HG03354 (cell line): ENCODE measurements around the gene WIPF2.

Source experiments
- ATAC-seq: cut with Tn5 transposase; IDR thresholded peaks from one replicate; pipeline ENCODE4 v1.9.1; 2021; ENCODE audit warnings: mild to moderate bottlenecking; ENCODE audit not compliant: unreplicated experiment, poor library complexity, severe bottlenecking

Gene WIPF2

DNA sequence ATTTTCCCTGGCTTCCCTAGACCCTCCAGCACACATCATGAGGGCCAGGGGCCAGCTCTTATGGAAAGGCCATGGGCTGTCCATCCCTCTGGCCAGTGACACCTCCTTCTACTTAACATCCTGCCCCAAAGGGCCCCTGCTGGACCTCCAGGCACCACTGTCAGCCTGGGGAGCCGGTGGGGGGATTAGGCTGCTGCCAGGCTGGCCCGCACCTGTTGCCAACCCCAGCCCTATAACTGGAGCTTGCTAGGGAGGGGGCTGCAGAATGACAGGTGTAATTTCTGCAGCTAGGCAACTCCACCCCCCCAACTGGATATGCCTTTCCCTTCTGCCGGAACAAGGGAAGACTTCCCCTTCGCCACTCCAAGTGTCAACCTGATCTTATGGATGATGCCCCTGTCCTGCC lies 102.4 kb downstream of the WIPF2 start:
- ATAC-seq = no peak

DNA sequence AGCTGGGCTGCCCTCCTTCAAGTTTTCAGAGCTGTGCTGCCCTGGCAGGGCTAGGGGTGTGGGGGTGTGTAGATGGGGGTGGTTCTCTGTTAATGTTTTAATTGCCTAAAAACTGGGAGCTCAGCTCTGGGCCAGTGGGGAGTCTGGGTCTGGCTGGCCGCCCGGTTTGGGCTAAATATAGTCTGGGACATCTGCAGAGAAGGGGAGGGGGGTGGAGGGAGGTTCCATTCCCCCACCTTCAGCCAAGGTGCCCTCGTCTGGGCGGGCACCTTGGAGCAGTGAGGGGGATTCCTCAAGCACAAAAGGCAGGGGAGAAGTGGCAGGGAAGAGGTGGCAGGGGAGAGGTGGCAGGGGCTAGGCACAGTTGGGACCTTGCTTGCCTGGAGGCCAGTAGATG lies 102.9 kb downstream of the WIPF2 start:
- no peak for ATAC-seq

DNA sequence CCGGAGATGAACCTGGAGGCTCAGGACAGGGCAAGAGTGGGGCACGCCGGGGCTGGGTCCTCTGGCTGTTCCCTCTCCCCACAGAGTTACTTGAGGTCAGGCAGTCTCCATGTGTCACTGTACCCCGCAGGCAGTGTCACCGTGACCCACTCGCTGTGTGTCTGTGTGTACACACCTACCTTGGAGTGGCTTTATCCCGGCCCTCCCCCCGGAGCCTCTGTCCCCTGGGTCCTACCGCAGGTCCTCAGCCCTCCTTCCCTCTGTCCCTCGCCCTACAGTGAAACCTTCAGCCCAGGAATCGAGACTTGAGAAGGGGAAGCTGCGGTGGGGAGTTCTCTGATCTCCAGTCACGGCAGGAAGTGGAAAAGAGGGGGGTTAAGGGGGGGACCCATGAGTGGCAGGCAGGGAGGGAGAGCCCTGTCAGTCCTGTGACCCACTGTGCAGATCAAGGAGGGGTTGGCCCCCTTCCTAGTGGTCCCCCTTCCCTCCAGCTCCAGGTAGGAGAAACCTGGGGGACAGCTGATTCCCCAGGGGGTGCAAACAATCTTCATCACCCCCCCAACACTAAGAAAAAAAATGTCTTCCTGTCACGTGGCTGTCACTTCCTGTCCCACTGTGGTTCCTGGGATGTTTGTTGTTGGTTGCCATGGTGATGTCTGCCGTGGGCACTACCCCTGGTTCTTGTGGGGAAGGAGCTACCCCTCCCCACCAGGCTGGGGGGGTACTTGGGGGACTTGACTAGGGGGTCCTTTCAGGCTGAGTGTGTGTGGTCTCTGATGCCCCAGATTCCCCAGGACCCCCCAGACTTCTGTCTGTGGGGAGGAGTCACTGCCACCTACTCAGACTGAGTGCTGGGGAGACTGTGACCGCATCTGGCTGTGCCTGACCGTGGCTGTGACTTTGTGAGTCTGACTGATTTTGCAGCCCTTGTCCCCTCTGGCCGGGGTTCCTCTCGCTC lies 103.5 kb downstream of the WIPF2 start:
- ATAC-seq = peak; percentile 37

- ATAC-seq = no peak
Observed at GRCh38 chr17:40323391-40324381, 104.6 kb downstream of the WIPF2 start.

DNA sequence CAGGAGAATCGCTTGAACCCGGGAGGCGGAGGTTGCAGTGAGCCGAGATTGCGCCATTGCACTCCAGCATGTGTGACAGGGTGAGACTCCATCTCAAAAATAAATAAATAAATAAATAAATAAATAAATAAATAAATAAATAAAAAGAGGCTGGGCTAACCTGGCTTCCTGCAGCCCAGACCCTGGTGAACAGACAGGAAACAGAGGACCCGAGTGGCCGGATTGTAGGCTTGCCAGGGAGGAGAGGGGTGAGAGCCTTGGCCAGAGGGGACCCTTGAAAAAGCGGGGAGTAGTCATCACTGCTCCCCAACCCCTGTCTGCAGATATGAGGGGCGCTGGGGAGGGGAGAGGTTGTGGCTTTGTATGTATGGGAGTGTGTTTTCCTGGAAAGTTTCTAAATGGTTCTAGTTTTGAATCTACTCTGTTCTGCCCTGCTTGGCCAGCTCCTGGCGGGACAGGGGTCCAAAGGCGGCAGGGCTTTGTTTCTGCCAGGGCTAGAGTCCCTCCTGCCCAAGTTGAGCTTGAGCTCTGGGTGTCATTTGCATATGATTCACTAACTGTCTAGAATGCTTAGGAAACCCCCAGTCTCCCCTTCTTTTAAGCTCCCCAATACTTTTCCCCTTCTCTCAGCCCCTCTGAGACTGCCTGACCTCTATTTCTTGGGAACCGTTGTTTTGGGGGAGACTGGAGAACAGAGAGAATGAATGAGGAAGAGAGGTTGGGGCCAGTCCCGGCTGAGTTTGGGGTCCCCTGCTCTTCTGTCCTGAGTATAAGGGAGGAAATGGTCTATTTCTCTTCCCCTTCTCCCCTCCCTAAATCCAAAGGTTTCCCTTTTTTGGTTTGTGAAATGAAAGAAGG lies 106.3 kb downstream of the WIPF2 start:
- ATAC-seq = no peak

- no peak for ATAC-seq
Observed at GRCh38 chr17:40326014-40326831, 107.1 kb downstream of the WIPF2 start.

- ATAC-seq = no peak
Observed at GRCh38 chr17:40326832-40327199, 107.7 kb downstream of the WIPF2 start.

DNA sequence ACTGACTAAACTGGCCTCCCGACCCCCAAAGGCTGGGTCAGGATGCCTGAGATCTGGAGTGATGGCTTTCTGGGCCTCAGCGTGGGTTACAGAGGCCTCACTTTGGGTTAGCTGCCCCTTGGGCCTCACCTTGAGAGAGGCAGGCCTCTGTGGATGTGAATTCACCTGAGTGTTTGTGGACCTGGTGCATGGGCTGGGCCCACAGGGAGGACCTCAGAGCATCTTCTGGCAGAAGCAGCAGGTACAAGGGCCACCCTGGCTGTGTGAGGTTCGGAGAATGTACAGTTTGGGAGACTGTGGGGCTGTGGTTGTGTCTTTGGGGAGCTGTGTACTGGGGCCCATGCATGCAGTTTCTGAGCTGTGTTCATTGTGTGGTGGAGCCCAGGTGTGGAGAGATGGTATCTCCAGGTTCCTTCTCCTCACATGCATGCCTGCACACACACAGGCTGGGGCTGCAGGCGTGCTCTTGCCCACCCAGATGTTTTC lies 108.2 kb downstream of the WIPF2 start:
- no peak for ATAC-seq

- no peak for ATAC-seq
Observed at GRCh38 chr17:40327735-40328385, 108.8 kb downstream of the WIPF2 start.

DNA sequence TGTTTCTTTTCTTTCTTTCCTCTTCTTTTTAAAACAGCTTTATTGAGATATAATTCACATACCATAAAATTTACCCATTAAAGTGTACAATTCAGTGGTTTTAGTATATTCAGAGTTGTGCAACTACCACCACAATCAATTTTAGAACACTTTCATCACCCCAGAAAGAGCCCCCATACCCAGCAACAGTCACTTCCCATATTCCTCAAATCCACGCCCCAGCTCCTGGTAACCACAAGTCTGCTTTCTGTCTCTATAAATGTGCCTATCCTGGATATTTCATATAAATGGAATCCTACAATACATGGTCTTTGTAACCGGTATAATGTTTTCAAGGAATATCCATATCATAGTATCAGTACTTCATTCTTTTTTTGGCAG lies 109.3 kb downstream of the WIPF2 start:
- ATAC-seq = no peak

GRCh38 chr17:40329839-40330794 lies 111.0 kb downstream of the WIPF2 start:
- no peak for ATAC-seq

GRCh38 chr17:40330850-40331470 lies 111.9 kb downstream of the WIPF2 start:
- ATAC-seq = no peak

GRCh38 chr17:40331743-40332641 lies 112.9 kb downstream of the WIPF2 start:
- ATAC-seq = no peak
